T-cell (primary cell): Measurements from ENCODE around the gene PEAK3. TPM values are rescaled to one million over a fixed set of nuclear protein-coding genes. Genes with fewer than 3 reads are reported as not detected.

Source experiments
- ATAC-seq, 4 experiments: fragments of 200-7000 bp in 3 of 4; fragments of 150-1000 bp in 1 of 4; cut with Tn5 transposase; replicated peaks in 1 of 4; 1 replicate in 3 of 4; 2 replicates in 1 of 4; pipeline ENCODE4 v1.10.0; 2021; ENCODE audit warnings: moderate library complexity in 3 of 4, mild to moderate bottlenecking in 2 of 4, moderate number of reproducible peaks in 1 of 4
- CTCF ChIA-PET, 2 donors: fragments of 300-600 bp; sonication (Branson Sonifier 250); formaldehyde crosslinking; loops; one replicate each; lab custom pipeline; 2022; ENCODE audit warnings: antibody characterized with exemption in 2 of 2; lab: Charles Lee
- POLR2A ChIA-PET, 2 donors: fragments of 300-600 bp; sonication (Branson Sonifier 250); formaldehyde crosslinking; loops; one replicate each; lab custom pipeline; 2022; ENCODE audit warnings: antibody characterized with exemption in 2 of 2; lab: Charles Lee
- DNase-seq, 35 experiments: peaks; one replicate each; pipeline versions ENCODE4 v3.0.0 to v3.0.0-alpha.2; 2013 to 2023
- H3K27ac ChIP-seq: one replicate; pipeline ENCODE4 v1.5.1; 2013; ENCODE audit warnings: low read length
- H3K27me3 ChIP-seq, 2 experiments: replicated peaks in 1 of 2; 1 replicate in 1 of 2; 2 replicates in 1 of 2; pipeline versions ENCODE4 v1.6.1 to v1.7.0; 2013; ENCODE audit warnings: low read length in 1 of 2, mixed read lengths in 1 of 2; ENCODE audit not compliant: control insufficient read depth in 2 of 2, insufficient read depth in 2 of 2; ENCODE audit errors: extremely low read depth in 1 of 2
- H3K36me3 ChIP-seq, 2 donors: 1 replicate in 1 of 2; 2 replicates in 1 of 2; pipeline versions ENCODE4 v1.6.1 to v1.7.0; 2013; ENCODE audit warnings: low read length in 1 of 2; ENCODE audit not compliant: control insufficient read depth in 2 of 2, insufficient read depth in 1 of 2; ENCODE audit errors: extremely low read depth in 1 of 2
- H3K4me1 ChIP-seq, 2 experiments: 1 replicate in 1 of 2; 2 replicates in 1 of 2; pipeline versions ENCODE4 v1.6.1 to v1.7.0; 2013; ENCODE audit warnings: low read length in 2 of 2, mixed read lengths in 1 of 2; ENCODE audit not compliant: insufficient read depth in 2 of 2, control insufficient read depth in 1 of 2; ENCODE audit errors: extremely low read depth in 1 of 2
- H3K4me3 ChIP-seq, 2 donors: 1 replicate in 1 of 2; 2 replicates in 1 of 2; pipeline versions ENCODE4 v1.5.1 to v1.7.0; 2013; ENCODE audit warnings: mild to moderate bottlenecking in 2 of 2, low read length in 1 of 2, moderate library complexity in 1 of 2; ENCODE audit not compliant: control insufficient read depth in 1 of 2; ENCODE audit errors: extremely low read depth in 1 of 2
- H3K9me3 ChIP-seq: 2 replicates; pipeline ENCODE4 v1.7.0; 2013
- H3K27ac Mint-ChIP-seq, 2 donors: one replicate each; pipeline ENCODE4 v1.8.0; 2020 to 2021; ENCODE audit warnings: mild to moderate bottlenecking in 2 of 2, mixed read lengths in 2 of 2
- H3K27me3 Mint-ChIP-seq, 2 donors: one replicate each; pipeline ENCODE4 v1.8.0; 2021 to 2022; ENCODE audit warnings: mixed read lengths in 2 of 2
- H3K36me3 Mint-ChIP-seq: one replicate; pipeline ENCODE4 v1.8.0; 2021; ENCODE audit warnings: mixed read lengths
- H3K4me1 Mint-ChIP-seq, 3 donors: one replicate each; pipeline ENCODE4 v1.8.0; 2020 to 2022; ENCODE audit warnings: mixed read lengths in 3 of 3, mild to moderate bottlenecking in 1 of 3
- H3K4me3 Mint-ChIP-seq, 3 donors: one replicate each; pipeline ENCODE4 v1.8.0; 2020 to 2022; ENCODE audit warnings: mild to moderate bottlenecking in 3 of 3, mixed read lengths in 3 of 3, moderate library complexity in 3 of 3
- H3K9me3 Mint-ChIP-seq, 3 donors: one replicate each; pipeline ENCODE4 v1.8.0; 2020 to 2022; ENCODE audit warnings: mixed read lengths in 3 of 3
- WGBS: methylation state at CpG from one replicate; pipeline ENCODE4 v1.1.5; 2013; ENCODE audit warnings: missing lambda C conversion rate; ENCODE audit not compliant: insufficient coverage; 5-methylcytosine and 5-hydroxymethylcytosine counted together
- total RNA-seq, 35 experiments: library from RNA in 6 of 35; stranded (reverse) in 6 of 35; fragments of 120-200 nt in 1 of 35; gene quantifications; one replicate each; pipeline versions ENCODE4 v1.2.1 to v1.2.4 and lab custom pipeline; 2013 to 2026

The PEAK3 gene
- total RNA-seq, 5 donors from 2014 or later (not counting 1 experiment from before 2014, with no cell fraction given), result 0.22 to 0.49 (median 0.30) TPM; not detected in 2

GRCh38 chr19:2328401-2329148 is 46.6 kb upstream of the PEAK3 start, which contains the start of the genes LSM7 and SPPL2B:
TSS of gene LSM7 (minus strand) at chr19:2328586. CDS start at chr19:2328566, 20 bp downstream.
TSS of gene SPPL2B (plus strand) at chr19:2328684. CDS start at chr19:2328710, 26 bp downstream.
- ATAC-seq (peak; percentile 79 to 83 (median 82)), DNase-seq (peak; percentile 84 to 97 (median 90))
- H3K4me1 Mint-ChIP-seq, result peaks cover 64 to 74% (median 66%) of the 10 kb centered on the region in 3 donors
- peak within 1 kb of the TSS; percentile 84 to 97 for H3K4me3 ChIP-seq
- H3K9me3 ChIP-seq, result no peaks in the 10 kb centered on the region
- ChIA-PET CTCF (interaction anchor here in 1 of 2 donors (0.8 kb wide), 1 partner anchor 90 kb away, joined by 6 read pairs; no protein-coding TSS in a partner anchor), POLR2A (no interaction called here)
- peak within 1 kb of the TSS; percentile 48 for H3K27ac ChIP-seq
- peaks cover 18 to 79% of the 10 kb centered on the region in 2 experiments for H3K4me1 ChIP-seq
- H3K27me3 ChIP-seq, result no peaks in the 10 kb centered on the region
- peak within 1 kb of the TSS; percentile 92 to 98 for H3K27ac Mint-ChIP-seq
- H3K9me3 Mint-ChIP-seq, result no peaks in the 10 kb centered on the region
- H3K4me3 Mint-ChIP-seq, result peak within 1 kb of the TSS; percentile 93 to 100 (median 97)
- H3K36me3 ChIP-seq, result peaks cover 16 to 18% of the 10 kb centered on the region in 2 donors
- WGBS, result 0% methylated on average over 88 of the region's 89 CpGs
- H3K36me3 Mint-ChIP-seq, result peaks cover 7% of the 10 kb centered on the region
- no peaks in the 10 kb centered on the region for H3K27me3 Mint-ChIP-seq

GRCh38 chr19:2327773-2328400 is 45.9 kb upstream of the PEAK3 start:
- Histone ChIP-seq H3K27me3 (no peaks in the 10 kb centered on the region), H3K4me1 (peaks cover 15 to 72% of the 10 kb centered on the region in 2 experiments), H3K9me3 (no peaks in the 10 kb centered on the region), H3K36me3 (peaks cover 17 to 24% of the 10 kb centered on the region in 2 donors), H3K27ac (peak overlapping the region; percentile 48), H3K4me3 (peak overlapping the region; percentile 84 to 97)
- Mint-ChIP-seq H3K36me3 (peaks cover 7% of the 10 kb centered on the region), H3K4me3 (peak overlapping the region; percentile 93 to 100 (median 97)), H3K27me3 (no peaks in the 10 kb centered on the region), H3K9me3 (no peaks in the 10 kb centered on the region), H3K27ac (peak overlapping the region; percentile 92 to 98), H3K4me1 (peaks cover 58 to 71% (median 66%) of the 10 kb centered on the region in 3 donors)
- WGBS, result 0% methylated on average over 5 of the region's 18 CpGs
- ChIA-PET POLR2A (interaction anchor here in 1 of 2 donors (0.6 to 1.0 kb wide), 2 partner anchors 148 to 156 kb away, joined by 3 to 4 read pairs; partner anchors contain the start of gene GADD45B), CTCF (no interaction called here)
- ATAC-seq, result peak in 2 of 4 experiments; percentile 1 to 64
- peak in 33 of 35 experiments; percentile 16 to 75 (median 45) for DNase-seq

GRCh38 chr19:2326699-2327360 is 44.9 kb upstream of the PEAK3 start:
- H3K27me3 ChIP-seq, result no peaks in the 10 kb centered on the region
- CTCF ChIA-PET, result interaction anchor here in 1 of 2 donors (0.5 kb wide), 1 partner anchor 307 kb away, joined by 7 read pairs; no protein-coding TSS in a partner anchor
- Mint-ChIP-seq H3K9me3 (no peaks in the 10 kb centered on the region), H3K27me3 (no peaks in the 10 kb centered on the region), H3K4me1 (peaks cover 49 to 63% (median 58%) of the 10 kb centered on the region in 3 donors), H3K4me3 (peak overlapping the region; percentile 93 to 100 (median 97)), H3K27ac (peak overlapping the region in 1 of 2 donors; percentile 43), H3K36me3 (peaks cover 7% of the 10 kb centered on the region)
- H3K9me3 ChIP-seq, result no peaks in the 10 kb centered on the region
- H3K4me1 ChIP-seq, result peaks cover 10 to 61% of the 10 kb centered on the region in 2 experiments
- no peak for DNase-seq
- 90% methylated on average over 14 of the region's 16 CpGs for WGBS
- H3K27ac ChIP-seq, result peak overlapping the region; percentile 48
- H3K36me3 ChIP-seq, result peaks cover 17 to 30% of the 10 kb centered on the region in 2 donors
- POLR2A ChIA-PET, result interaction anchor here in 1 of 2 donors (1.0 kb wide), 1 partner anchor 149 kb away, joined by 3 read pairs; the partner anchor contains the start of gene GADD45B
- H3K4me3 ChIP-seq, result no peak overlapping the region
- ATAC-seq, result no peak

GRCh38 chr19:2325281-2326046 is 43.5 kb upstream of the PEAK3 start:
- Mint-ChIP-seq H3K27ac (peak overlapping the region in 1 of 2 donors; percentile 27), H3K9me3 (no peaks in the 10 kb centered on the region), H3K4me3 (peak overlapping the region in 2 of 3 donors; percentile 63 to 97), H3K36me3 (peaks cover 7% of the 10 kb centered on the region), H3K27me3 (no peaks in the 10 kb centered on the region), H3K4me1 (peaks cover 46 to 49% (median 47%) of the 10 kb centered on the region in 3 donors)
- 58% methylated on average over 22 of the region's 29 CpGs for WGBS
- H3K36me3 ChIP-seq, result peaks cover 26 to 35% of the 10 kb centered on the region in 2 donors
- no peak for ATAC-seq
- POLR2A ChIA-PET, result no interaction called here
- no peaks in the 10 kb centered on the region for H3K9me3 ChIP-seq
- no peak for DNase-seq
- CTCF ChIA-PET, result no interaction called here
- no peak overlapping the region for H3K27ac ChIP-seq
- peaks cover 10 to 47% of the 10 kb centered on the region in 2 experiments for H3K4me1 ChIP-seq
- no peaks in the 10 kb centered on the region for H3K27me3 ChIP-seq
- no peak overlapping the region for H3K4me3 ChIP-seq

GRCh38 chr19:2324220-2324948 is 42.4 kb upstream of the PEAK3 start:
- POLR2A ChIA-PET, result no interaction called here
- H3K36me3 ChIP-seq, result peaks cover 26 to 35% of the 10 kb centered on the region in 2 donors
- DNase-seq (no peak), ATAC-seq (no peak)
- Mint-ChIP-seq H3K4me3 (peak overlapping the region in 1 of 3 donors; percentile 39), H3K36me3 (peaks cover 7% of the 10 kb centered on the region), H3K27ac (peak overlapping the region in 1 of 2 donors; percentile 55), H3K27me3 (no peaks in the 10 kb centered on the region), H3K9me3 (no peaks in the 10 kb centered on the region), H3K4me1 (peaks cover 36 to 40% (median 37%) of the 10 kb centered on the region in 3 donors)
- CTCF ChIA-PET, result no interaction called here
- H3K4me3 ChIP-seq, result no peak overlapping the region
- peaks cover 10 to 38% of the 10 kb centered on the region in 2 experiments for H3K4me1 ChIP-seq
- 88% methylated on average over 29 of the region's 34 CpGs for WGBS
- H3K27me3 ChIP-seq, result no peaks in the 10 kb centered on the region
- H3K9me3 ChIP-seq, result no peaks in the 10 kb centered on the region
- H3K27ac ChIP-seq, result no peak overlapping the region
